Ishikawa (cell line): ENCODE results near the gene CASK.

Experiments used
- CEBPB ChIP-seq: IDR thresholded peaks from 2 replicates; pipeline ENCODE4 v1.6.1; 2012
- EGR1 ChIP-seq: IDR thresholded peaks from 2 replicates; pipeline ENCODE4 v1.6.1; 2012
- EP300 ChIP-seq: IDR thresholded peaks from 2 replicates; pipeline ENCODE4 v1.6.1; 2012; ENCODE audit warnings: borderline replicate concordance
- MAX ChIP-seq: IDR thresholded peaks from 2 replicates; pipeline ENCODE4 v1.6.1; 2012
- NFIC ChIP-seq: IDR thresholded peaks from 2 replicates; pipeline ENCODE4 v1.6.1; 2012
- RAD21 ChIP-seq: IDR thresholded peaks from 2 replicates; pipeline ENCODE4 v1.6.1; 2012; ENCODE audit warnings: low read depth
- REST ChIP-seq: IDR thresholded peaks from 2 replicates; pipeline ENCODE4 v1.6.1; 2012; ENCODE audit warnings: low read depth, mild to moderate bottlenecking
- TAF1 ChIP-seq: IDR thresholded peaks from 2 replicates; pipeline ENCODE4 v1.6.1; 2012; ENCODE audit warnings: low read depth, mild to moderate bottlenecking
- TCF12 ChIP-seq: IDR thresholded peaks from 2 replicates; pipeline ENCODE4 v1.6.1; 2012; ENCODE audit warnings: low read depth
- TEAD4 ChIP-seq: IDR thresholded peaks from 2 replicates; pipeline ENCODE4 v1.6.1; 2012
- YY1 ChIP-seq: IDR thresholded peaks from 2 replicates; pipeline ENCODE4 v1.6.1; 2012; ENCODE audit warnings: low read depth

GRCh38 chrX:41499984-41500383 lies 423.4 kb downstream of the CASK start:
- no peak for TF ChIP-seq RAD21
- no peak for TF ChIP-seq NFIC
- no peak for TF ChIP-seq EGR1
- TF ChIP-seq TCF12, result no peak
- no peak for TF ChIP-seq TAF1
- no peak for TF ChIP-seq MAX
- no peak for TF ChIP-seq EP300
- TF ChIP-seq YY1, result no peak
- no peak for TF ChIP-seq CEBPB
- TF ChIP-seq REST, result no peak
- TF ChIP-seq TEAD4, result no peak
